NCI-H510A (cell line): Measurements from ENCODE around the gene STAC3.

Source experiments
- DNase-seq: peaks from one replicate; lab custom pipeline; 2025; lab: John Stamatoyannopoulos, UW

Gene STAC3

GRCh38 chr12:57254506-57255280, 3.7 kb upstream of the STAC3 start:
- no peak for DNase-seq

GRCh38 chr12:57250541-57250940, 446 bp downstream of the STAC3 start:
- no peak for DNase-seq

GRCh38 chr12:57248934-57249742, 1.8 kb downstream of the STAC3 start:
- no peak for DNase-seq

- no peak for DNase-seq
Observed at GRCh38 chr12:57247041-57247440, 3.9 kb downstream of the STAC3 start.

GRCh38 chr12:57244312-57244696, 6.7 kb downstream of the STAC3 start:
- DNase-seq = no peak

GRCh38 chr12:57243521-57244311, 7.3 kb downstream of the STAC3 start:
- peak; percentile 73 for DNase-seq

GRCh38 chr12:57242691-57243454, 8.1 kb downstream of the STAC3 start:
- DNase-seq = peak; percentile 77

GRCh38 chr12:57242329-57242690, 8.7 kb downstream of the STAC3 start:
- DNase-seq = peak; percentile 62

GRCh38 chr12:57241402-57242310, 9.3 kb downstream of the STAC3 start:
- no peak for DNase-seq

- no peak for DNase-seq
Observed at GRCh38 chr12:57240926-57241401, 10.0 kb downstream of the STAC3 start.

GRCh38 chr12:57240066-57240921, 10.7 kb downstream of the STAC3 start:
- DNase-seq = peak; percentile 58

- no peak for DNase-seq
Observed at GRCh38 chr12:57239587-57240065, 11.4 kb downstream of the STAC3 start.

- DNase-seq = peak; percentile 62
Observed at GRCh38 chr12:57238854-57239554, 12.0 kb downstream of the STAC3 start.

- DNase-seq = peak; percentile 36
Observed at GRCh38 chr12:57237932-57238853, 12.8 kb downstream of the STAC3 start.

- peak; percentile 53 for DNase-seq
Observed at GRCh38 chr12:57237596-57237931, 13.4 kb downstream of the STAC3 start.

- no peak for DNase-seq
Observed at GRCh38 chr12:57236925-57237595, 13.9 kb downstream of the STAC3 start.
